Mesodermal cell (in vitro differentiated cells): ENCODE measurements around the gene NMT1.

Experiments used
- H3K27ac ChIP-seq: 2 replicates; pipeline ENCODE4 v1.7.0; 2013; ENCODE audit warnings: mild to moderate bottlenecking, low read depth, low read length, moderate library complexity; ENCODE audit not compliant: severe bottlenecking
- H3K36me3 ChIP-seq: 2 replicates; pipeline ENCODE4 v1.7.1; 2013; ENCODE audit warnings: mild to moderate bottlenecking, low read length, moderate library complexity; ENCODE audit not compliant: control insufficient read depth, insufficient read depth
- H3K4me1 ChIP-seq: one replicate; pipeline ENCODE4 v1.7.1; 2013; ENCODE audit warnings: mild to moderate bottlenecking, low read length; ENCODE audit not compliant: insufficient read depth, control insufficient read depth, poor library complexity, severe bottlenecking
- H3K4me3 ChIP-seq: 2 replicates; pipeline ENCODE4 v1.7.0; 2013; ENCODE audit warnings: low read length, control low read depth, mild to moderate bottlenecking; ENCODE audit not compliant: insufficient read depth, poor library complexity, severe bottlenecking; ENCODE audit errors: extremely low read depth
- H3K9me3 ChIP-seq: 2 replicates; pipeline ENCODE4 v1.7.1; 2013; ENCODE audit warnings: mild to moderate bottlenecking, low read length, moderate library complexity; ENCODE audit not compliant: control insufficient read depth
- WGBS, 2 experiments: methylation state at CpG; one replicate each; pipeline ENCODE4 v1.1.5; 2013; ENCODE audit warnings: missing lambda C conversion rate in 2 of 2; ENCODE audit not compliant: insufficient coverage in 2 of 2; 5-methylcytosine and 5-hydroxymethylcytosine counted together

NMT1 gene

GRCh38 chr17:45086391-45086790 is 25.3 kb downstream of the NMT1 start:
- no peaks in the 10 kb centered on the region for H3K9me3 ChIP-seq
- H3K36me3 ChIP-seq, result peaks cover 93% of the 10 kb centered on the region
- no peak overlapping the region for H3K27ac ChIP-seq
- WGBS, 2 experiments, result 100% methylated on average over 1 to 4 of the region's 4 CpGs
- H3K4me1 ChIP-seq, result no peaks in the 10 kb centered on the region
- no peak overlapping the region for H3K4me3 ChIP-seq

DNA sequence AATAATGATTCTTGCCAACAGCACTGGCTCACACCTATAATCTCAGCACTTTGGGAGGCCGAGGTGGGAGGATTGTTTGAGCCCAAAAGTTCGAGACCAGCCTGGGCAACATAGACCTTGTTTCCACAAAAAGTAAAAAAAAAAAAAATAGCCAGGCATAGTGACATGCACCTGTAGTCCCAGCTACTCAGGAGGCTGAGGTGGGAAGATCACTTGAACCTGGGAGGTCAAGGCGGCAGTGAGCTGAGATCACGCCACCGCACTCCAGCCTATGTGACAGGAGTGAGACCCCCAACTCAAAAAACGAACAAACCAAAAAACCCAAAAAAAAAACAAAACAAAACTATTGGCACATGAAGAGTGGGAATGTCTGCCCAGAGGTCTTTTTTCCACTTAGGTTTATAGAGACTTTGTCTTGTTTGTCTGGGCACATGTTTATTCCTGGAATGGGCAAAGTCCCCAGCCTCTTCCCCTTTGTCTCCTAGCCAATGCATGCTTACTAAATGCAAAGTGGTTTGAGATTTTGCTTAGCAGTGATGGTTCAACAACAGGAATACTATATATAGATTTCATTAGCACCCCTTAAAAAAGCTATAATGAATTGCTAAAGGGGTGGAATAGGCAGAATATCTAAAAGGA is 25.9 kb downstream of the NMT1 start:
- H3K27ac ChIP-seq, result no peak overlapping the region
- peaks cover under 1% of the 10 kb centered on the region for H3K4me1 ChIP-seq
- 100% methylated on average over 2 of the region's 6 CpGs; no CpG with 5 or more reads in 1 of the 2 experiments for WGBS, 2 experiments
- peaks cover 5% of the 10 kb centered on the region for H3K9me3 ChIP-seq
- H3K36me3 ChIP-seq, result peaks cover 93% of the 10 kb centered on the region
- no peak overlapping the region for H3K4me3 ChIP-seq

DNA sequence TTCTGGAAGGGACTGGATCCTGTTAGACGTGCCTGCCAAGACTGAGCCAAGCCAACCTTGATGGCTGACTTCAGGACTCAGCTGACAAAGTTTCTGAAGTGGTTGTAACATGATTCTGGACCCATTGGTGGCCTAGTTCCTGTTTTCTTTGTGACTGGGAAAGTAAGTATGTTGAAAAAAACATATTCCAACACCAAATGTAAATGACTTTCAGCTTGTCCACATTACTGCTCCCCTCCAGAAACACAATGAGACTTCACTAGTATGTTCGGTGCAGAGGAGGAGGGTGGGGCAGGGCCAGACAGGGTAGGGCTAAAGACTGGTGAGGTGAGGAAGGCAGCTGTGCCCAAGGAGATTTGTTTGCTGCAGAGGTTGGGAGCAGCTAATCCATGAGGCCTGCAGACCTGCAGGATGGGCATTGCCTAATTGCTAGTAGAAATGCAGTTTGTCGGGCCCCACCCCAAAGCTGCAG is 26.4 kb downstream of the NMT1 start:
- peaks cover 6% of the 10 kb centered on the region for H3K4me1 ChIP-seq
- H3K36me3 ChIP-seq, result peaks cover 92% of the 10 kb centered on the region
- H3K27ac ChIP-seq, result no peak overlapping the region
- H3K4me3 ChIP-seq, result no peak overlapping the region
- 79 to 96% methylated on average over 2 to 3 of the region's 3 CpGs for WGBS, 2 experiments
- peaks cover 7% of the 10 kb centered on the region for H3K9me3 ChIP-seq

GRCh38 chr17:45087978-45088377 is 26.9 kb downstream of the NMT1 start:
- peaks cover 89% of the 10 kb centered on the region for H3K36me3 ChIP-seq
- H3K4me1 ChIP-seq, result peaks cover 9% of the 10 kb centered on the region
- H3K27ac ChIP-seq, result no peak overlapping the region
- 89 to 94% methylated on average over 4 to 5 of the region's 5 CpGs for WGBS, 2 experiments
- peaks cover 7% of the 10 kb centered on the region for H3K9me3 ChIP-seq
- no peak overlapping the region for H3K4me3 ChIP-seq

DNA sequence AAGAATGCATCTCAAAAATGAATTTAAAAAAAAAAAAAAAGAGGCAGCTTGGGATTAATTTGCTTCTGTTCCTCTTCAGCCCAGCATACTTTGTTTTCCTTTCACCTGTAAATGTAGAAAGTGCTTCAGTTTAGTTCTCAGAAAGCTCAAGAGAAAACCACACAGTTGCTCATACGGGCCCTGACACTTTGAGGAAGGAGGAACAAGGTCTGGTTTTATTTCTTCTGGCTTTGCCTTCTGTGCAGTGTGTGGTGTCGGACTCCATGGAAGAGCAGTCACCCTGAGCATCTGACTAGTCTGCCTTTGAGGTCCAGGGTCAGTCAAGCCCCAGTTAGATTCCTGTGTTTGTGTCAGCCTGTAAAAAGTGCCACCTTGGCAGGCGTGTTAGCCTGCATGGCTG is 27.6 kb downstream of the NMT1 start:
- 85 to 100% methylated on average over 2 of the region's 3 CpGs for WGBS, 2 experiments
- Histone ChIP-seq H3K27ac (no peak overlapping the region), H3K4me1 (peaks cover 16% of the 10 kb centered on the region), H3K36me3 (peaks cover 88% of the 10 kb centered on the region), H3K4me3 (no peak overlapping the region), H3K9me3 (peaks cover 7% of the 10 kb centered on the region)

DNA sequence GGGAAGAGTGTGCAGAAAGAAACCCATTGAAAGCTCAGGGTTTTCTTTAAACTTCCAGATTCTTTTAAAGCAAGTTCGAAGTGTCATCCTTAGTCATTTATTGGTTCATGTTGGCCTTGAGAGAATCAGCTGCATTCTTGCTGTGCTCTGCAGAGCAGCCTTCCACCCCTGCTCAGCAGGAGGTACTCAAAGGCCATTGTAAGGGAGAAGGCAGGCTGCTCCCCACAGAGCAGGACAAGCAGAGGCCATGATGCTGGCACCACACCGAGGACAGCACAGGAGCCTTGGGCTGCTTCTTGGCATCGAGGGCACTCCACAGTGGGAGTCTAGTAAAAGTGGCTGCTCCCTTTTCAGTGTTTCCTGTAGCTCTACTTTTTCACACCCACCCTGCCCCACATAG is 29.6 kb downstream of the NMT1 start:
- H3K27ac ChIP-seq, result no peak overlapping the region
- peaks cover 20% of the 10 kb centered on the region for H3K4me1 ChIP-seq
- peaks cover 7% of the 10 kb centered on the region for H3K9me3 ChIP-seq
- peaks cover 89% of the 10 kb centered on the region for H3K36me3 ChIP-seq
- H3K4me3 ChIP-seq, result no peak overlapping the region
- WGBS, 2 experiments, result 77 to 80% methylated on average over 3 of the region's 3 CpGs

GRCh38 chr17:45091778-45092425 is 30.8 kb downstream of the NMT1 start:
- peak overlapping the region; percentile 49 for H3K27ac ChIP-seq
- H3K4me3 ChIP-seq, result no peak overlapping the region
- peaks cover 90% of the 10 kb centered on the region for H3K36me3 ChIP-seq
- peaks cover 7% of the 10 kb centered on the region for H3K9me3 ChIP-seq
- 96 to 99% methylated on average over 7 to 9 of the region's 11 CpGs for WGBS, 2 experiments
- peaks cover 20% of the 10 kb centered on the region for H3K4me1 ChIP-seq

GRCh38 chr17:45092911-45093430 is 31.9 kb downstream of the NMT1 start:
- peaks cover 90% of the 10 kb centered on the region for H3K36me3 ChIP-seq
- H3K9me3 ChIP-seq, result peaks cover 7% of the 10 kb centered on the region
- no peak overlapping the region for H3K4me3 ChIP-seq
- 79 to 80% methylated on average over 5 to 6 of the region's 6 CpGs for WGBS, 2 experiments
- peaks cover 20% of the 10 kb centered on the region for H3K4me1 ChIP-seq
- H3K27ac ChIP-seq, result peak overlapping the region; percentile 96

DNA sequence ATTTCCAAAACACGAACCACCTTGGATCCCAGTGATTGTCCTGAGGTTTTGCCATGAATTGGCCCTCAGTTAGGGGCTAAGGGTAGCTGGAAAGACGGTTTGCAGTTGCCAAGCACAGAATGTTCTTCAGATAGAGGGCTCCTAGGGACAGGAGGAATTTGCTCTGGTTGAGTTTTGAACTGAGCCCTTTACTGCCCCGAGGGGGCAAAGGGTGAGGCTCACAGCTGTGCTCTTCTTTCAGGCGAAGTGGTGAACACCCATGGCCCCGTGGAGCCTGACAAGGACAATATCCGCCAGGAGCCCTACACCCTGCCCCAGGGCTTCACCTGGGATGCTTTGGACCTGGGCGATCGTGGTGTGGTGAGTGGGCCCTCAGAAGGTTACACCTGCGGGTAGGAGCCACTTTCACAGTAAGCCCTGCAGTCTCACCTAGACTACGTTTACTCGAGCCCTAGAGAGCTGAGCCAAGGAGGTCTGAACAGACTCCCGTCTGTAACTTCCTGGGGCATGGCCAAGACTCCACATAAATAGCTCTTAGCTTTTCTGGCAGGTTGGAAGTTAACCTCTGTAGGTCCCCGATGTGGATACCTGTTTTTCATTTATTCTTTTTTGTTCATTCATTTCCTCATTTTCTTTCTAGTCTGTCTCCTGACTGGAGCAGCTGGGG is 32.5 kb downstream of the NMT1 start:
- Histone ChIP-seq H3K4me3 (no peak overlapping the region), H3K4me1 (peaks cover 20% of the 10 kb centered on the region), H3K9me3 (peaks cover 7% of the 10 kb centered on the region), H3K27ac (peak overlapping the region; percentile 96), H3K36me3 (peaks cover 91% of the 10 kb centered on the region)
- WGBS, 2 experiments, result 86 to 89% methylated on average over 12 to 13 of the region's 13 CpGs

GRCh38 chr17:45096141-45096540 is 35.0 kb downstream of the NMT1 start:
- H3K4me1 ChIP-seq, result peaks cover 20% of the 10 kb centered on the region
- WGBS, 2 experiments, result 94% methylated on average over 2 to 3 of the region's 3 CpGs
- no peak overlapping the region for H3K27ac ChIP-seq
- H3K36me3 ChIP-seq, result peaks cover 84% of the 10 kb centered on the region
- H3K4me3 ChIP-seq, result no peak overlapping the region
- H3K9me3 ChIP-seq, result peaks cover 7% of the 10 kb centered on the region
